H1 (cell line): Measurements from ENCODE around the gene NT5E. TPM values are rescaled to one million over a fixed set of nuclear protein-coding genes. Genes with fewer than 3 reads are reported as not detected.

Experiments used
- SP4 ChIP-seq: IDR thresholded peaks from 2 replicates; pipeline ENCODE4 v1.6.1; 2012; ENCODE audit warnings: low read length, inconsistent platforms
- USF2 ChIP-seq: IDR thresholded peaks from 2 replicates; pipeline ENCODE4 v1.6.1; 2011; ENCODE audit warnings: low read length, improper control_type of control experiment
- polyA plus RNA-seq, 7 experiments: library from polyadenylated mRNA; depleted of rRNA in 3 of 7; stranded (reverse) in 5 of 7; unstranded in 2 of 7; fragments of >200 nt in 5 of 7; fragments of 200-250 nt in 2 of 7; gene quantifications; 1 replicate in 5 of 7; 2 replicates in 1 of 7; 4 replicates in 1 of 7; pipeline versions ENCODE4 v1.2.1 to v1.2.3, GENCODE V29; 2011 to 2013; ENCODE audit warnings: missing spikeins in 2 of 7, mixed read lengths in 2 of 7
- total RNA-seq: library from RNA; stranded (reverse); fragmentation: NEBNext Ultra II Directional; extraction: Animal tissue kit (Norgen Biotek cat#: 25700); gene quantifications from 2 replicates; pipeline ENCODE4 v1.2.1, GENCODE V29; 2021

NT5E gene
- total and polyA plus RNA-seq, 2 of the 8 experiments (the other 6 are each of a cell fraction or from before 2014, with no cell fraction given) = 0.74 to 1.5 TPM

DNA sequence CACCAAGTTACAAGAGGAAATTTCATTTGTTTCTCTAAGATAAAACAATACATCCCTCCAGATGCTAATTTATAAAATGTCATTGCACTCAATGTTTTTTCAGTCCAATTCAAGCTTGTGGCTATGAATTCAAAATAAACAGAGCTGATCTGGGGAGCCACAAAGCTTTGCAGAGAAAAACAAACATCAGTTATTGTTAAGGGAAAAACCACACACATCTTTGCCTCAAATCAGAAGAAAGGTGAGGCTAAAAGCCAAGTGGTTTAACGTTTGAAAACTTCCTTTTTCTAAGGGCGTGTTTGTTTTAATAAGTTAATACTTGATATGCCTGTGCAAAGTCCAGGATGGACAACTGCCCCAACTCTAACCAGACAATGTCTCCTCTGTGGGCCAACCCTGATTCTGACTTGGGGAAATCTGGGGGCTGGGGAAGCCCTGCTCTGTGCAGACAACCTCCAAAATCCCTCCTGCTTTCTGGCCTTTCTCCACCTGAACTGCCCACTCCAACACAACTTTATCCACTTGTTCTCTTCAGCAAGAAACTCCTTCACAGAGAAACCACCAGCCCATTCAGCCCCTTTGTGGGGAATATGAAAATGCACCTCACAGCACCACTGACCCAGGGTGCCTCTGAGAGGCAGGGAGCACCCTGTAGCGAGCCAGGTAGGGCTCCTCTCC lies 44.6 kb upstream of the NT5E start (continued):
- TF ChIP-seq USF2 = no peak
- no peak for TF ChIP-seq SP4
